OCI-LY1 (cell line): Measurements from ENCODE around the gene WWP2.

Source experiments
- CTCF ChIP-seq: fragments of 200-600 bp; sonication (generic), shearing (Covaris generic); IDR thresholded peaks from 2 replicates; pipeline ENCODE4 v1.5.1; 2017; ENCODE audit warnings: mild to moderate bottlenecking, antibody characterized with exemption, low read length, moderate library complexity, mixed read lengths
- EZH2 ChIP-seq: fragments of 200-600 bp; sonication (generic), shearing (Covaris generic); IDR thresholded peaks from 2 replicates; pipeline ENCODE4 v1.8.0; 2017; ENCODE audit warnings: borderline replicate concordance, mixed run types, mild to moderate bottlenecking, antibody characterized with exemption, low read length, moderate library complexity, mixed read lengths

GRCh38 chr16:69936751-69937211, 174.6 kb downstream of the WWP2 start:
- TF ChIP-seq EZH2 (no peak), CTCF (no peak)
